ENCODE data around the gene KPNA1. TPM values are rescaled to one million over a fixed set of nuclear protein-coding genes. Genes with fewer than 3 reads are reported as not detected.

Gene KPNA1
- total and polyA plus RNA-seq, 2 of the 13 experiments (the other 11 are each of a cell fraction or from before 2014, with no cell fraction given), result 15.4 to 30.0 TPM

DNA sequence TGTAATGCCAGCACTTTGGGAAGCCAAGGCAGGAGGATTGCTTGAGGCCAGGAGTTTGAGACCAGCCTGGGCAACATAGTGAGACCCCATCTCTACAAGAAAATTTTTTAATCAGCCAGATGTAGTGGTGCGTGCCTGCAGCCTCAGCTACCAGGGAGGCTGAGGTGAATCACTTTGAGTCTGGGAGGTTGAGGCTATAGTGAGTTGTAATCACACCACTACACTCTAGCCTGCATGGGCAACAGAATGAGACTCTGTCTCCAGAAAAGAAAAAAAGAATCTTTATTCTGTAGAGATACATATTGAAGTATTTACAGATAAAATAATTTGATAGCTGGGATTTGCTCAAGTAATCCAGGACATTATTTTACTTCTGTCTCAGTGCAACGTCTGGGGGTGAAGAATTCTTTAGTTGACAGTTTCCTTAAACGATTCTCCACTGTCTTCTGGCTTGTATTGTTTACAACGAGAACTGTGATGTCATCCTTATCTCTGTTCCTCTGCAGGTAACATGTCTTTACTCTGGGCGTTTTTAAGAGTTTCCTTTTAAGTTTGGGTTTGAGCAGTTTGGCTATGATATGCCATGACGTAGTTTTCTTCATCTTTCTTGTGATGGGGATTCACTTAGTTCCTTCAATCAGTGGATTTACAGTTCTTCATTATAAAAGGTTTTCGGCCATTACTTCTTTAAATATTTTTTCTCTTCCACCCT lies 26.3 kb downstream of the KPNA1 start:
- TSS peak; percentile 12 for BruUV-seq (replicated peaks)
- H3K27me3 ChIP-seq (ENCODE audit: control insufficient read depth in 1 of 2, insufficient read depth in 2 of 2, low read length in 2 of 2), result no peaks in the 10 kb centered on the region
- ATAC-seq (no peak), DNase-seq (ENCODE audit: low spot score) (no peak), FAIRE-seq (no peak)
- no peak overlapping the region for H3K9ac ChIP-seq (ENCODE audit: insufficient read depth, low read depth, low read length)
- H4K20me1 ChIP-seq (ENCODE audit: insufficient read depth, low read length), result no peaks in the 10 kb centered on the region; the same call in 1 of the 2 replicates
- no peak overlapping the region for H3K27ac ChIP-seq (ENCODE audit: extremely low read length, insufficient read depth, low read length)
- TF ChIP-seq ATF7 (IDR thresholded peaks at IDR 0.05), result peak; percentile 25; the same call in 1 of the 2 replicates
- TF ChIP-seq ATF7 (CRISPR knock-in tag; IDR thresholded peaks at IDR 0.05), result no peak
- 0 out of 2 replicates have a peak, but pooled peaks have one; percentile 28 for TF ChIP-seq ZNF121 (CRISPR knock-in tag; IDR thresholded peaks at IDR 0.05)
- TF ChIP-seq MXI1 (IDR thresholded peaks at IDR 0.05; ENCODE audit: borderline replicate concordance, low read depth, low read length), result no peak
- ChIA-PET CTCF (ENCODE audit: low intra/inter-chr PET ratio, low total read pairs) (no interaction called here), POLR2A (no interaction called here)
- no peak overlapping the region for H3K4me3 ChIP-seq (replicated peaks in 1 of 3; ENCODE audit: insufficient read depth in 1 of 3, low read depth in 2 of 3, low read length in 3 of 3)
- no peak overlapping the region for H3K4me2 ChIP-seq (ENCODE audit: low read depth, low read length)
- 92% methylated on average over 7 of the region's 7 CpGs for WGBS (ENCODE audit: low lambda C conversion rate)
- in situ Hi-C loops (cut with HindIII; ENCODE audit: extremely low pct_ligation_motif_present, low pct_unique_long_range_greater_than_20kb) (no loop called here), intact Hi-C loops (cut with micrococcal nuclease; ENCODE audit: unreplicated experiment) (no loop called here)
- peaks cover 1 to 30% of the 10 kb centered on the region in 2 experiments; a peak in 3 of 5 replicates for H3K36me3 ChIP-seq (replicated peaks in 1 of 2; ENCODE audit: control insufficient read depth in 1 of 2, insufficient read depth in 2 of 2, low read length in 2 of 2)
- peaks cover 9% of the 10 kb centered on the region for H3K79me2 ChIP-seq (ENCODE audit: insufficient read depth, low read length)
- no peaks in the 10 kb centered on the region for H3K4me1 ChIP-seq (ENCODE audit: insufficient read depth, low read length)
- no peaks in the 10 kb centered on the region for H3K9me3 ChIP-seq (ENCODE audit: low read length)
- H2AFZ ChIP-seq (ENCODE audit: low read length), result no peak overlapping the region

DNA sequence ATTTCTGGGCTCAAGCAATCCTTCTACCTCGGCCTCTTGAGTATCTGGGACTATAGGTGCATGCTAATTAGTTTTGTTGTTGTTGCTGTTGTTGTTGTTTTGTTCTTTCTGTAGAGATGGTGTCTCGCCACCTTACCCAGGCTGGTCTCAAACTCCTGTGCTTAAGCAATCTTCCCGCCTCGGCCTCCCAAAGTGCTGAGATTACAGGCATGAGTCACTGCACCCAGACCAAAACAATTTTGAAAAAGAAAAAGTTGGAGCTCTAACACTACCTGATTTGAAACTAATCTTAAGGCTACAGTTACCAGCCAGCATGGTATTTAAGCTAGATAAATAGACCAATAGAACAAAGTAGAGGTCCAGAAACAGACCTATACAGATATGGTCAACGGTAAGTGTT lies 29.8 kb downstream of the KPNA1 start:
- FAIRE-seq, result no peak
- Histone ChIP-seq H3K4me3 (replicated peaks in 1 of 3; ENCODE audit: insufficient read depth in 1 of 3, low read depth in 2 of 3, low read length in 3 of 3) (no peak overlapping the region), H3K79me2 (ENCODE audit: insufficient read depth, low read length) (peaks cover 16% of the 10 kb centered on the region), H4K20me1 (ENCODE audit: insufficient read depth, low read length) (peaks cover 6% of the 10 kb centered on the region; the same call in 1 of the 2 replicates), H3K9me3 (ENCODE audit: low read length) (no peaks in the 10 kb centered on the region), H3K36me3 (replicated peaks in 1 of 2; ENCODE audit: control insufficient read depth in 1 of 2, insufficient read depth in 2 of 2, low read length in 2 of 2) (peaks cover 1 to 17% of the 10 kb centered on the region in 2 experiments; a peak in 1 of 5 replicates), H3K4me2 (ENCODE audit: low read depth, low read length) (no peak overlapping the region), H3K9ac (ENCODE audit: insufficient read depth, low read depth, low read length) (no peak overlapping the region), H2AFZ (ENCODE audit: low read length) (no peak overlapping the region), H3K27me3 (ENCODE audit: control insufficient read depth in 1 of 2, insufficient read depth in 2 of 2, low read length in 2 of 2) (no peaks in the 10 kb centered on the region), H3K27ac (ENCODE audit: extremely low read length, insufficient read depth, low read length) (no peak overlapping the region), H3K4me1 (ENCODE audit: insufficient read depth, low read length) (no peaks in the 10 kb centered on the region)
- DNase-seq (ENCODE audit: low spot score), result no peak
- CTCF ChIA-PET (ENCODE audit: low intra/inter-chr PET ratio, low total read pairs), result no interaction called here
- POLR2A ChIA-PET, result no interaction called here
- 96% methylated on average over 5 of the region's 5 CpGs for WGBS (ENCODE audit: low lambda C conversion rate)
- intact Hi-C loops (cut with micrococcal nuclease; ENCODE audit: unreplicated experiment), result no loop called here
- no peak for ATAC-seq
- no TSS peak for BruUV-seq (replicated peaks)
- in situ Hi-C loops (cut with HindIII; ENCODE audit: extremely low pct_ligation_motif_present, low pct_unique_long_range_greater_than_20kb), result no loop called here
- TF ChIP-seq, protein P1, sequence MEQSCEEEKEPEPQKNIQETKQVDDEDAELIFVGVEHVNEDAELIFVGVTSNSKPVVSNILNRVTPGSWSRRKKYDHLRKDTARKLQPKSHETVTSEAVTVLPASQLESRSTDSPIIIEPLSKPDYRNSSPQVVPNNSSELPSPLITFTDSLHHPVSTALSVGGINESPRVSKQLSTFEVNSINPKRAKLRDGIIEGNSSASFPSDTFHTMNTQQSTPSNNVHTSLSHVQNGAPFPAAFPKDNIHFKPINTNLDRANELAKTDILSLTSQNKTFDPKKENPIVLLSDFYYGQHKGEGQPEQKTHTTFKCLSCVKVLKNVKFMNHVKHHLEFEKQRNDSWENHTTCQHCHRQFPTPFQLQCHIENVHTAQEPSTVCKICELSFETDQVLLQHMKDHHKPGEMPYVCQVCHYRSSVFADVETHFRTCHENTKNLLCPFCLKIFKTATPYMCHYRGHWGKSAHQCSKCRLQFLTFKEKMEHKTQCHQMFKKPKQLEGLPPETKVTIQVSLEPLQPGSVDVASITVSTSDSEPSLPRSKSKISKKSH (CRISPR knock-in tag; IDR thresholded peaks at IDR 0.05; ENCODE audit: borderline replicate concordance), result no peak
- TF ChIP-seq ZNF34 (CRISPR knock-in tag; IDR thresholded peaks at IDR 0.05; ENCODE audit: borderline replicate concordance) (no peak), YEATS4 (CRISPR knock-in tag; IDR thresholded peaks at IDR 0.05; ENCODE audit: borderline replicate concordance) (no peak), ZNF350 (CRISPR knock-in tag; IDR thresholded peaks at IDR 0.05; ENCODE audit: borderline replicate concordance, low read depth) (no peak), NR2C2 (CRISPR knock-in tag; IDR thresholded peaks at IDR 0.05; ENCODE audit: borderline replicate concordance) (no peak), FOXM1 (CRISPR knock-in tag; IDR thresholded peaks at IDR 0.05) (no peak)
- TF ChIP-seq, protein P2, sequence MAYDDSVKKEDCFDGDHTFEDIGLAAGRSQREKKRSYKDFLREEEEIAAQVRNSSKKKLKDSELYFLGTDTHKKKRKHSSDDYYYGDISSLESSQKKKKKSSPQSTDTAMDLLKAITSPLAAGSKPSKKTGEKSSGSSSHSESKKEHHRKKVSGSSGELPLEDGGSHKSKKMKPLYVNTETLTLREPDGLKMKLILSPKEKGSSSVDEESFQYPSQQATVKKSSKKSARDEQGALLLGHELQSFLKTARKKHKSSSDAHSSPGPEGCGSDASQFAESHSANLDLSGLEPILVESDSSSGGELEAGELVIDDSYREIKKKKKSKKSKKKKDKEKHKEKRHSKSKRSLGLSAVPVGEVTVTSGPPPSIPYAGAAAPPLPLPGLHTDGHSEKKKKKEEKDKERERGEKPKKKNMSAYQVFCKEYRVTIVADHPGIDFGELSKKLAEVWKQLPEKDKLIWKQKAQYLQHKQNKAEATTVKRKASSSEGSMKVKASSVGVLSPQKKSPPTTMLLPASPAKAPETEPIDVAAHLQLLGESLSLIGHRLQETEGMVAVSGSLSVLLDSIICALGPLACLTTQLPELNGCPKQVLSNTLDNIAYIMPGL (CRISPR knock-in tag; IDR thresholded peaks at IDR 0.05; ENCODE audit: borderline replicate concordance in 1 of 2, low read depth in 1 of 2), result no peak
- TF ChIP-seq, protein P3, sequence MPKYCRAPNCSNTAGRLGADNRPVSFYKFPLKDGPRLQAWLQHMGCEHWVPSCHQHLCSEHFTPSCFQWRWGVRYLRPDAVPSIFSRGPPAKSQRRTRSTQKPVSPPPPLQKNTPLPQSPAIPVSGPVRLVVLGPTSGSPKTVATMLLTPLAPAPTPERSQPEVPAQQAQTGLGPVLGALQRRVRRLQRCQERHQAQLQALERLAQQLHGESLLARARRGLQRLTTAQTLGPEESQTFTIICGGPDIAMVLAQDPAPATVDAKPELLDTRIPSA (CRISPR knock-in tag; IDR thresholded peaks at IDR 0.05; ENCODE audit: borderline replicate concordance), result no peak

Data from HepG2 (cell line).